Stimulated activated CD4-positive, alpha-beta T cell treated with anti-CD3 and anti-CD28 coated beads, Interleukin-4, amount 100 ng/mL, for 48 hours (primary cell): ENCODE measurements around the gene PSMB7.

Experiments
- DNase-seq, 2 donors: peaks; one replicate each; pipeline ENCODE4 v3.0.0-alpha.2; 2020; ENCODE audit warnings: low read depth in 2 of 2

PSMB7 gene

DNA sequence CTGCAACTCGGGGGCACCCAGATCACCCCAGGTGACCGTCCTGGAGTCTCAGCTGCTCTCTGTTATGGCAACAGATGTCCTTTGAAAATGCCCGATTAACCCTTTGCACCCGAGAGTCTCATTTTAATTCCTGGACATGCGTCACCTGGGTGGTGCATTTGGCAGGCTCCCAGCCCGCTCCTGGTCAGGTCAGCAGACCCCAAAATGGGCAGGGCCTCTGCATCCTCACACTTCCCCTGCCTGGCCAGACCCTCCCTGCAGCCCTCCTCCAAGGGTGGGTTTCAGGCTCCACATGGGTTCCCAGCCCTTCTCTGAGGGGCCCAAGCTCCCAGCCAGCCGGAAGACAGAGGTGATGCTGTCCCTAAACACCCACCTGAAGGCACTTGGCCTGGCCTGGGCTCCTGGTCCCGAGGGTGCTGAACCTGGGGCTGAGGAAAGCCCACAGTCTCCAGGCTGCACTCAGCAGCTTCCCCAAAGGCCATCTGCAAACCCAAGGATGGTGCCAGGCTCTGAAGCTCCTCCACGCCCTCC, 69.4 kb downstream of the PSMB7 start:
- DNase-seq: no peak

- no peak for DNase-seq
These were observed 70.2 kb downstream of the PSMB7 start for GRCh38 chr9:124345063-124345462.

DNA sequence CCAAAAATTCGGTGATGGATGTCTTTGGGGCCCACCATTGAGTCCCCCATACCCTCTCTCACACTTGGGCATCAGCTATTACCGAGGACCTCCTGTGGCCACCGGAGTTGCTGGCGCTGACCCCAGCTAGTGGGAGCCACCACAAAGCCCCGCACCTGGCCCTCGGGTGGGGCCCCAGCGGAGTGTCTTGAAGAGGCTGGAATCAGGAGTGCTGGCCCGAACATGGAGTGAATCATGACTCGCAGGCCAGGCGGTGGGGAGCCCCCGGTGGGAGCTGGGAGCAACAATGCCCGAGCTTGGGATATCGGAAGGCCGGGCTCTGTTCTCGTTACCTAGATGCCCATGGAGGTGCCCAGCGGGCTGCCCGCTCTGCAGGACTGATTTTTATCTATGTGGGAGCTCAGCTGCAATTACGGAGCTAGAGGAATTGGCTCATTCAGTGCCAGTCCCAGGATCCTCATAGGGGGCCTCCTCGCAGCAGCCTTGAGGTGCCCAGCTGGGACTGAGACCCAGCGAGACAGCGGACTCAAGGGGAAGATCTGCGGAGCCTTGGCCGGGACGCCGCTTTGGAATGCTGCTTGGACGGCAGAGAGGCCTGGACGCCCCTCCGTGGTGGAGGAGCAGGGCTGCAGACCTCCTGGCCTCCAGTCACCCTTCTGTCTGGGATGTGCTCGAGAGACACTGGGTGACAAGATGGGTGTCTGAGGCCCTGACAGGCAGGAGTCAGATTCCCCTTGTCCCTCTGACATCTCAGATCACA, 70.8 kb downstream of the PSMB7 start:
- DNase-seq: no peak

GRCh38 chr9:124343533-124344290, 71.5 kb downstream of the PSMB7 start:
- no peak for DNase-seq

DNA sequence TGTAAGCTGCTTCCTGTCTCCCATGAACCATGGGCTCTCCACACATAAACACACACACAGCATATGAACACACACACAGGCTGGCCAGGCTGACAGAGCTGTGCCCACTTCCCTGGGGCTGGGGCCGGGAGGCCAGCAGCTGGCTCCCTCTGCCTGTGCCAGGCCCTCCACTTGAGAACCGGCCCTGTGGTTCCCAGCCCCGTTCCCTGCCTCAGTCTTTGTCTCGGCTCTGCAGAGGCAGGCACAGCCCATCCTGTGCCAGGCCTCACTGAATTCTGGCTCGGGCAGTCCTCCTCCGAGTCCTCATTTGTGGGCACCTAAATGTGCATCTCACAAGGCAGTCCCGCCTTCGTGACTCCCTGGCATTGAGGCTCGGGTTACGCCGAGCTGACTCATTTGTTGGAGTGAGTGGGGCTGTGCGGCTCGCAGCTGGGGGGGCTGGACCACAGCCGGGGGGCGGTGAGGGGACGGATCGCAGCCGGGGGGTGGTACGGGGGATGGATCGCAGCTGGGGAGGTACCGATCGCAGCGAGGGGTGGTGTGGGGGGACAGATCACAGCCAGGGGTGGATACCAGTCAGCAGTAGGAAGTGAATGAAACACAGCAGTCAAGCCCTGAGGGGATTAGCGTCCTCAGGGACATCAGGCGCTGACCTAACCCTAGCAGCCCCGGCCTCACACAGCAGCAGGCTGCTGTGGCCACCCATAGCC, 72.3 kb downstream of the PSMB7 start:
- no peak for DNase-seq

GRCh38 chr9:124342402-124342775, 72.9 kb downstream of the PSMB7 start:
- no peak for DNase-seq

DNA sequence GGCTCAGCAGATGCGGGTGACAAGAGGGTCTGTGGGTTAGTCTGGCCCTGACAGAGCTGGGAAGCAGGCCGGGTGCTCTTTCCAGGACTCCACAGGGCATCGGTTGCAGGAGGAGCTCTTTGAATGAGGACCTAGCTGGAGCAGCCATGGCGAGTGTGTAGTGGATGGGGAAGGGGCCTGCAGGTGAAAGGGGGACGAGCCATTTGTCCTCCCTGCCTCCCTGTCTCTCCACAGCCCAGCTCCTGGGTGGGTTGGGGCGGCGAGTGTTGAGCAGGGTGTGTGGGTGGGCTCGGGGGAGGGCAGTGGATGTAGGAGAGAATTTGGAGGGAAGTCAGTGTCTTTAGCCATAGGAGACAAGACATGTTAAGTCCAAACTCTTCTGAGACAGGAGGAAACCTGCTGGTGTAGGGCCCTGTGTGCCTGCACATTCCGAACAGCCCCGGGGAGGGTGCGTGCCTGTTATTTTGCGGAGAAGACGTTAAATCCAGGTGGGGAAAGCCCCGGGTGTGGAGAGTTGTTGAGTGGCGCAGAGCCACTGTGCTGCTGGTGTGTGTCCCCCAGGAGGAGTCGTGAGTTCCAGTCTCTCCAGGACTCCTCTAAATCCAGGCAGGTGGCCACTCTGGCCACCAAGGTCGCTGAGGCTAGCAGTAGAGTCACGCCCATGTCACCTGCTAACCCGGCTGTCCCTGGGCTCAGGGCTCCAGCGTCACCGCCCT, 73.6 kb downstream of the PSMB7 start:
- no peak for DNase-seq

GRCh38 chr9:124340219-124341069, 74.8 kb downstream of the PSMB7 start:
- DNase-seq: no peak

GRCh38 chr9:124339603-124340146, 75.6 kb downstream of the PSMB7 start:
- DNase-seq: no peak

GRCh38 chr9:124337562-124337961, 77.7 kb downstream of the PSMB7 start:
- DNase-seq: no peak

GRCh38 chr9:124335320-124335707, 79.9 kb downstream of the PSMB7 start:
- no peak for DNase-seq

GRCh38 chr9:124334568-124335319, 80.5 kb downstream of the PSMB7 start:
- no peak for DNase-seq

GRCh38 chr9:124333203-124333579, 82.1 kb downstream of the PSMB7 start:
- no peak for DNase-seq

- DNase-seq: no peak
These were observed 82.7 kb downstream of the PSMB7 start for GRCh38 chr9:124332361-124333202.

- no peak for DNase-seq
These were observed 83.7 kb downstream of the PSMB7 start for GRCh38 chr9:124331580-124331979.

GRCh38 chr9:124330011-124330697, 85.1 kb downstream of the PSMB7 start:
- no peak for DNase-seq

GRCh38 chr9:124329206-124329792, 85.9 kb downstream of the PSMB7 start:
- no peak for DNase-seq

- DNase-seq: no peak
These were observed 87.0 kb downstream of the PSMB7 start for GRCh38 chr9:124328285-124328684.
